ENCODE results near the gene PDE4D.

GRCh38 chr5:59146729-59147128, 746.8 kb downstream of the PDE4D start:
- TF ChIP-seq, protein P1, sequence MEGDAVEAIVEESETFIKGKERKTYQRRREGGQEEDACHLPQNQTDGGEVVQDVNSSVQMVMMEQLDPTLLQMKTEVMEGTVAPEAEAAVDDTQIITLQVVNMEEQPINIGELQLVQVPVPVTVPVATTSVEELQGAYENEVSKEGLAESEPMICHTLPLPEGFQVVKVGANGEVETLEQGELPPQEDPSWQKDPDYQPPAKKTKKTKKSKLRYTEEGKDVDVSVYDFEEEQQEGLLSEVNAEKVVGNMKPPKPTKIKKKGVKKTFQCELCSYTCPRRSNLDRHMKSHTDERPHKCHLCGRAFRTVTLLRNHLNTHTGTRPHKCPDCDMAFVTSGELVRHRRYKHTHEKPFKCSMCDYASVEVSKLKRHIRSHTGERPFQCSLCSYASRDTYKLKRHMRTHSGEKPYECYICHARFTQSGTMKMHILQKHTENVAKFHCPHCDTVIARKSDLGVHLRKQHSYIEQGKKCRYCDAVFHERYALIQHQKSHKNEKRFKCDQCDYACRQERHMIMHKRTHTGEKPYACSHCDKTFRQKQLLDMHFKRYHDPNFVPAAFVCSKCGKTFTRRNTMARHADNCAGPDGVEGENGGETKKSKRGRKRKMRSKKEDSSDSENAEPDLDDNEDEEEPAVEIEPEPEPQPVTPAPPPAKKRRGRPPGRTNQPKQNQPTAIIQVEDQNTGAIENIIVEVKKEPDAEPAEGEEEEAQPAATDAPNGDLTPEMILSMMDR (optimal IDR thresholded peaks at IDR 0.05 in 1 of 3, IDR thresholded peaks at IDR 0.05 in 1 of 3, conservative IDR thresholded peaks at IDR 0.05 in 1 of 3; ENCODE audit: extremely low read depth in 1 of 3, insufficient read depth in 2 of 3, low read length in 3 of 3) = no peak
- no peak for TF ChIP-seq EZH2 (IDR thresholded peaks at IDR 0.05; ENCODE audit: low read length)
